ENCODE results near the gene RABGAP1L.

DNA sequence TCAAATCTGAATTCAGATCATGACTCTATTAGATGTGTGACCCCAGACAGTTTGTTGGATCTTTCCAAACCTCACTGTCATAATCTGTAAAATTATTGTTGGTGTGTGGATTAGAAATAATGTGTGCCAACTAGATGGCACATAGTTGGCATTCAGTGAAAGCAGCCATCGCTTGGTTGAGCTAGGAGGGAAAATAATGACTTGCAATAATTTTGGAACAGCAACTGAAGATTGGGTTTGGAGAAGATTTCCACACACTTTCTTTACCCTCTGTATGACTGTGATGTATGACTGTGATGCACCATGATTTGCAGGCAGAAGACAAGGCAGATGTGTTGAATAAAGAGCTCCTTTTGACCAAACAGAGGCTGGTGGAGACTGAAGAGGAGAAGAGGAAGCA is 816.4 kb downstream of the RABGAP1L start:
- TF ChIP-seq, protein P1, sequence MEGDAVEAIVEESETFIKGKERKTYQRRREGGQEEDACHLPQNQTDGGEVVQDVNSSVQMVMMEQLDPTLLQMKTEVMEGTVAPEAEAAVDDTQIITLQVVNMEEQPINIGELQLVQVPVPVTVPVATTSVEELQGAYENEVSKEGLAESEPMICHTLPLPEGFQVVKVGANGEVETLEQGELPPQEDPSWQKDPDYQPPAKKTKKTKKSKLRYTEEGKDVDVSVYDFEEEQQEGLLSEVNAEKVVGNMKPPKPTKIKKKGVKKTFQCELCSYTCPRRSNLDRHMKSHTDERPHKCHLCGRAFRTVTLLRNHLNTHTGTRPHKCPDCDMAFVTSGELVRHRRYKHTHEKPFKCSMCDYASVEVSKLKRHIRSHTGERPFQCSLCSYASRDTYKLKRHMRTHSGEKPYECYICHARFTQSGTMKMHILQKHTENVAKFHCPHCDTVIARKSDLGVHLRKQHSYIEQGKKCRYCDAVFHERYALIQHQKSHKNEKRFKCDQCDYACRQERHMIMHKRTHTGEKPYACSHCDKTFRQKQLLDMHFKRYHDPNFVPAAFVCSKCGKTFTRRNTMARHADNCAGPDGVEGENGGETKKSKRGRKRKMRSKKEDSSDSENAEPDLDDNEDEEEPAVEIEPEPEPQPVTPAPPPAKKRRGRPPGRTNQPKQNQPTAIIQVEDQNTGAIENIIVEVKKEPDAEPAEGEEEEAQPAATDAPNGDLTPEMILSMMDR (IDR thresholded peaks at IDR 0.05) = no peak
- no peak for TF ChIP-seq POLR2A (IDR thresholded peaks at IDR 0.05)

Measured in lower leg skin (tissue), 3 donors.